ES-I3 (cell line): ENCODE measurements around the gene ABCC2.

Experiments
- H3K36me3 ChIP-seq: 2 replicates; pipeline ENCODE4 v1.6.1; 2013; ENCODE audit warnings: mild to moderate bottlenecking, low read length, control low read depth, moderate library complexity; ENCODE audit not compliant: insufficient read depth
- H3K4me1 ChIP-seq: 2 replicates; pipeline ENCODE4 v1.6.1; 2013; ENCODE audit warnings: mild to moderate bottlenecking, control low read depth, low read length; ENCODE audit not compliant: insufficient read depth
- H3K9ac ChIP-seq: 2 replicates; pipeline ENCODE4 v1.6.1; 2013; ENCODE audit warnings: low read depth, mild to moderate bottlenecking, low read length, moderate library complexity
- H3K9me3 ChIP-seq: 2 replicates; pipeline ENCODE4 v1.6.1; 2013; ENCODE audit warnings: mild to moderate bottlenecking, low read length, moderate library complexity; ENCODE audit not compliant: control insufficient read depth, insufficient read depth

Gene ABCC2

GRCh38 chr10:99760321-99760720, 22.1 kb upstream of the ABCC2 start:
- Histone ChIP-seq H3K4me1 (no peaks in the 10 kb centered on the region), H3K9ac (no peak overlapping the region), H3K36me3 (peaks cover 12% of the 10 kb centered on the region), H3K9me3 (no peaks in the 10 kb centered on the region; the same call in 1 of the 2 replicates)

DNA sequence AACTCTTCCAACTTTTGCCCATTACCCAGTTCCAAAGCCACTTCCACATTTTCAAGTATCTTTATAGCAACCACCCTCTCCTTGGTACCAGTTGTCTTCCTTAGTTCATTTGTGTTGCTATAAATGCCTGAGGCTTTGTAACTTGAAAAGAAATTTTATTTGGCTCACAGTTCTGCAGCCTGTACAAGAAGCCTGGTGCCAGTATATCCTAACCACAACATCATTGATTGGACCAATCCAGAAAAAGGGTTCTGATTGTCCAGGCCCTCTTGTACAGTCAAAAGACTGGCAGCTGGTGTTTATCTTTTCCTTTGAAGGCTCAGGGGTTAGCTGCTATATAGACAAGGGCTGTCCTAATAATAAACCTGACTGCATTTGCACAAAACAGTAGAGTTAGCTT, 21.1 kb upstream of the ABCC2 start:
- Histone ChIP-seq H3K9me3 (no peaks in the 10 kb centered on the region; the same call in 1 of the 2 replicates), H3K36me3 (peaks cover 6% of the 10 kb centered on the region; the same call in 1 of the 2 replicates), H3K4me1 (no peaks in the 10 kb centered on the region), H3K9ac (no peak overlapping the region)

- H3K9ac ChIP-seq: no peak overlapping the region
These were observed 16.7 kb upstream of the ABCC2 start for GRCh38 chr10:99765672-99766301.

DNA sequence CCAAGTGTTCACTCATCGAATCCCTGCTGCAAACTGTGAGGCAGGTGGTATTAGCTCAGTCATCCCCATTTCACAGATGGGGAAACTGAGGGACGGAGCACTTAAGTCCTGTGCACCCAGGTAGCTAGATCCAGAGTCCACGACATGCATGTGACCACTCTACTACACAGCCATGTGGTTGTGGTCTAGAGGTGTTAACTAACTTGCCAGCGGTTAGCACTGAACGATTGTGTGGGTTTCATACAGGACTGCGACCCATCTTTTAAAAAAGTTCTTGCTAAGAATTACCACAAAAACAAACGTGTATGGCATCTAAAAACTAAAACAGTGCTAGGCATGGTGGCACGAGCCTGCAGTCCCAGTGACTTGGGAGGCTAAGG, 16.1 kb upstream of the ABCC2 start:
- no peak overlapping the region for H3K9ac ChIP-seq
- H3K4me1 ChIP-seq: no peaks in the 10 kb centered on the region
- H3K9me3 ChIP-seq: no peaks in the 10 kb centered on the region
- no peaks in the 10 kb centered on the region; the same call in 1 of the 2 replicates for H3K36me3 ChIP-seq

More at GRCh38 chr10:99765672-99766301, 16.7 kb upstream of the ABCC2 start:
- H3K9me3 ChIP-seq: no peaks in the 10 kb centered on the region
- H3K36me3 ChIP-seq: no peaks in the 10 kb centered on the region; the same call in 1 of the 2 replicates
- H3K4me1 ChIP-seq: no peaks in the 10 kb centered on the region

DNA sequence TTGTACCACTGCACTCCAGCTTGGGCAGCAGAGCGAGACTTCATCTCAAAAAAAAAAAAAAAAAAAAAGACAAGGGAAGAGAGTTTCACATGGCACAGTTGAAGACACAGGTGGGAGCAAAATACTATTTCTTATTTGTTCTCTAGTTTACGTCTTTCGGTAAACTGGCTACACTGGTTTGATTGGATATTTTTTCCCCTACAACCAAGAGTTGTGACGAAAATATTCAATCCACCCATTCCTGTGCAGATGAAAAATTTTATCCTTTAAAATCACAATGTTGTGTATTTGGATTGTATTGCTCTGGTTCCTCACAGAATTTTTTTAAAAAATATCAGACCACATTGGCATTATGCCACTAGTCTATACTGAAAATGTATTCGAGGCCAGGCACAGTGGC, 14.5 kb upstream of the ABCC2 start:
- no peaks in the 10 kb centered on the region for H3K9me3 ChIP-seq
- H3K4me1 ChIP-seq: no peaks in the 10 kb centered on the region
- no peaks in the 10 kb centered on the region for H3K36me3 ChIP-seq
- H3K9ac ChIP-seq: no peak overlapping the region

DNA sequence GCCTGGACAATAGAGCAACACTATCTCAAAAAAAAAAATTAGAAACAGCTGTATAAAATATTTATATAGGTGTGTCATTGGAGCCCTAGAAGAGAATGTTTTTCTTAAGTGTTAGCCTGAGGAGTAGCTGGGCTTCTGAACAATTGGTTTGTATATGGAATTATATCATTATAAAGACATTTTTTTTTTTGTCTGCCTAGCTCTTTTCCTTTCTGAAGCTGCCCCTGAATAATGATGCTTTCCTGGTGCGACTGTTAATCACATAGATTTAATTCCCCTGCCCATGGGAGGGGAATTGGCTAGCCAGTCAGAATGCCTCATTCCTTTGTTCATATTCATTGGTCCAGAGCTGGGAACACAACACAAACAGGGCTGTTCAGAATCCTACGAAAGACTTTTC, 13.9 kb upstream of the ABCC2 start:
- no peaks in the 10 kb centered on the region for H3K9me3 ChIP-seq
- no peaks in the 10 kb centered on the region for H3K36me3 ChIP-seq
- H3K9ac ChIP-seq: no peak overlapping the region

DNA sequence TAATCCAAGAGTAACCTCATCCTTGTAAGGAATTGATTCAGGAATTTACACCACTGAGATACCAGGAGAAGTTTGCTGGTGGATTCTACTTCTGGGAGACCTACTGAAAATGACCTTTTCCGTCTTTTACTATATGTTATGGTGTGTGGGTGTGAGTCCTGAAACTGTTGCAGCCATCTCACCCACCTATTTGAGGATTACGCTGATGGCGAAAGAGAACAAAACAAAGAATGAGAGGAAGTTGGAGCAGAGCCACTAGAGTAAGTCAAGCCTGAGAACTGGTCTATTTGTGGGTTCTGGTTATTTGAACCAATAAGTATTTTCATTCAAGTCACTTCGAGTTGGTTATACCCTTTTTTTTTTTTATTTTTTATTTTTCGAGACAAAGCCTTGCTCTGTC, 12.7 kb upstream of the ABCC2 start:
- no peak overlapping the region for H3K9ac ChIP-seq
- no peaks in the 10 kb centered on the region for H3K36me3 ChIP-seq
- no peaks in the 10 kb centered on the region for H3K4me1 ChIP-seq
- no peaks in the 10 kb centered on the region for H3K9me3 ChIP-seq

More for the DNA sequence above, 13.9 kb upstream of the ABCC2 start:
- no peaks in the 10 kb centered on the region for H3K4me1 ChIP-seq

GRCh38 chr10:99770408-99771045, 11.9 kb upstream of the ABCC2 start:
- H3K4me1 ChIP-seq: no peaks in the 10 kb centered on the region
- H3K9ac ChIP-seq: no peak overlapping the region
- H3K36me3 ChIP-seq: no peaks in the 10 kb centered on the region
- no peaks in the 10 kb centered on the region for H3K9me3 ChIP-seq

GRCh38 chr10:99775850-99776249, 6.6 kb upstream of the ABCC2 start:
- H3K4me1 ChIP-seq: peaks cover 14% of the 10 kb centered on the region
- H3K36me3 ChIP-seq: no peaks in the 10 kb centered on the region
- no peaks in the 10 kb centered on the region for H3K9me3 ChIP-seq
- no peak overlapping the region for H3K9ac ChIP-seq

DNA sequence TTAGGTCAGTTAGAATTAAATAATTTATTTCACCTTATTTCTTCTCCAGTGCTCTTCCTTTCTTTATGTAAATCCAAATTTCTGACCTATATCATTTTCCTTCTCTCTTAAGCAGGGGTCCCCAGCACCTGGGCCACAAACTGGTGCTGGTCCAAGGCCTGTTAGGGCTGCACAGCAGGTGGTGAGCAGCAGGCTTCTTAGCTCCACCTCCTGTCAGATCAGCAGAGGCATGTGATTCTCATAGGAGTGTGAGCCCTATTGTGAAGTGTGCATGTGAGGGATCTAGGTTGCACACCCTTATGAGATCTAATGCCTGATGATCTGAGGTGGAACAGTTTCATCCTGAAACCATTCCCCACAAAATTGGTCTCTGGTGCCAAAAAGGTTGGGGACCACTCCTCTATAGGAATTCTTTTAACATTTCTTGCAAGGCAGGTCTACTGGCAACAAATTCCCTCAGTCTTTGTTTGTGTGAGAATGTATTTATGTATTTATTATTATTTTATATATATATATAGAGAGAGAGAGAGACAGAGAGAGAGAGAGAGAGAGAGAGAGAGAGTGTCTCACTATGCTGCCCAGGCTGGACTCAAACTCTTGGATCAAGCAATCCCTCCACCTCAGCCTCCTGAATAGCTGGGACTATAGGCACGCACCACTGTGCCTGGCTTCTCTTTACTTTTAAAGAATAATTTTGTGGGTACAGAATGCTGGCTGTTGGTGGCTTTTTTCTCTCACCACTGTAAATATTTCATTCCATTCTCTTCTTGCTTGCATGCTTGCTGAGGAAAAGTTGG, 4.3 kb upstream of the ABCC2 start:
- Histone ChIP-seq H3K9me3 (no peaks in the 10 kb centered on the region), H3K9ac (no peak overlapping the region), H3K4me1 (peaks cover 14% of the 10 kb centered on the region), H3K36me3 (no peaks in the 10 kb centered on the region)

- H3K4me1 ChIP-seq: peaks cover 22% of the 10 kb centered on the region
- H3K36me3 ChIP-seq: no peaks in the 10 kb centered on the region
- no peak overlapping the region for H3K9ac ChIP-seq
- H3K9me3 ChIP-seq: no peaks in the 10 kb centered on the region
These were observed 3.1 kb upstream of the ABCC2 start for GRCh38 chr10:99779335-99779734.

- Histone ChIP-seq H3K9ac (no peak overlapping the region), H3K9me3 (no peaks in the 10 kb centered on the region), H3K36me3 (no peaks in the 10 kb centered on the region), H3K4me1 (peaks cover 33% of the 10 kb centered on the region)
These were observed 558 bp upstream of the ABCC2 start for GRCh38 chr10:99781734-99782429.

DNA sequence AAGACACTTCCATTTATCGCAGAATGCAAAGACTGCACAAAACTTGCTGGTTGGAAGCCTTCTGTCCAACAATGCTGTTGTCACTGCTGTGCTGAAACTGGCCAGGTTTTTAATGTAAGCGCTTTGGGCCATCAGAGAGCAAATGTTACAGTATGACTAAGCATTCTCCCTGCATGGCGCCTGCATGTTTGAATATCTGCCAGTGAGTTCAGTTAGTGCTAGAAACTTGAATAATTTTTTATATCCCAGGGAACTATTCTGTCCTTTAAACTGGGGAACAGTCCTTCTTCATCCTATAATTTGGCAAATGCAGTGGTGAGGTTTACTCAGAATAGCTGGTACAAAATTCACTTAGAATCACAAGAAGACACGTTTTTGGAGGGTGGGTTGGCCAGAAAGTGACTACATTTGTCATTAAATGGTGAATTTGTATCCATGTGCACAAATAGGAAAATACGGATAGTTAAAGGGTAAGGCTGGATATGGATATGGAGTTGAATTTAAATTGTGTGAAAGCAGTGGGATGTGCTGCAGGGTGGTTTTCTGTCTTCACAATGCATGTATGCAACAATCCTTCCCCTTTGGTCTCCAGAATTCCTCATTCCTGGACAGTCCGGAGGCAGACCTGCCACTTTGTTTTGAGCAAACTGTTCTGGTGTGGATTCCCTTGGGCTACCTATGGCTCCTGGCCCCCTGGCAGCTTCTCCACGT, 1.7 kb downstream of the ABCC2 start:
- Histone ChIP-seq H3K9ac (no peak overlapping the region), H3K4me1 (peaks cover 26% of the 10 kb centered on the region), H3K36me3 (no peaks in the 10 kb centered on the region), H3K9me3 (no peaks in the 10 kb centered on the region)
